ENCODE results near the gene MAN2B2. TPM values are rescaled to one million over a fixed set of nuclear protein-coding genes. Genes with fewer than 3 reads are reported as not detected.

MAN2B2 gene
- total RNA-seq, 3 donors from 2014 or later, result 18.7 to 49.8 (median 19.6) TPM

DNA sequence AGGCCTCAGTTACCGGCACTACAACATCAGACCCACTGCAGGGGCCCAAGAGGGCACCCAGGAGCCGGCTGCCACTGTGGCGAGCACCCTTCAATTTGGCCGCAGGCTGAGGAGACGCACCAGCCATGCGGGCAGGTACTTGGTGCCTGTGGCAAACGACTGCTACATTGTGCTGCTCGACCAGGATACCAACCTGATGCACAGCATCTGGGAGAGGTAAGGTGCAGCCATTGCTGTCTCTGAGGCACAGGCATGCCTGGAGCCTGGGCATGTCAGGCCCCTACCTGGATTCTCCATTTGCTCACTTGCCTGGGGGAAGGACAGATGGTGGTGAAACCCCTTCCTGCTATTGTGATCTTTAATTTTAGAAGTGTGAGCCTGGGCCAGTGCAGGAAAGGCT lies 30.1 kb downstream of the MAN2B2 start:
- H3K4me1 ChIP-seq, result no peaks in the 10 kb centered on the region
- TF ChIP-seq, protein P1, sequence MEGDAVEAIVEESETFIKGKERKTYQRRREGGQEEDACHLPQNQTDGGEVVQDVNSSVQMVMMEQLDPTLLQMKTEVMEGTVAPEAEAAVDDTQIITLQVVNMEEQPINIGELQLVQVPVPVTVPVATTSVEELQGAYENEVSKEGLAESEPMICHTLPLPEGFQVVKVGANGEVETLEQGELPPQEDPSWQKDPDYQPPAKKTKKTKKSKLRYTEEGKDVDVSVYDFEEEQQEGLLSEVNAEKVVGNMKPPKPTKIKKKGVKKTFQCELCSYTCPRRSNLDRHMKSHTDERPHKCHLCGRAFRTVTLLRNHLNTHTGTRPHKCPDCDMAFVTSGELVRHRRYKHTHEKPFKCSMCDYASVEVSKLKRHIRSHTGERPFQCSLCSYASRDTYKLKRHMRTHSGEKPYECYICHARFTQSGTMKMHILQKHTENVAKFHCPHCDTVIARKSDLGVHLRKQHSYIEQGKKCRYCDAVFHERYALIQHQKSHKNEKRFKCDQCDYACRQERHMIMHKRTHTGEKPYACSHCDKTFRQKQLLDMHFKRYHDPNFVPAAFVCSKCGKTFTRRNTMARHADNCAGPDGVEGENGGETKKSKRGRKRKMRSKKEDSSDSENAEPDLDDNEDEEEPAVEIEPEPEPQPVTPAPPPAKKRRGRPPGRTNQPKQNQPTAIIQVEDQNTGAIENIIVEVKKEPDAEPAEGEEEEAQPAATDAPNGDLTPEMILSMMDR (IDR thresholded peaks at IDR 0.05), result no peak
- TF ChIP-seq POLR2AphosphoS5 (IDR thresholded peaks at IDR 0.05), result no peak
- TF ChIP-seq POLR2A (IDR thresholded peaks at IDR 0.05), result no peak
- intact Hi-C loops (cut with DNase I; ENCODE audit: low total_unique reads), result no loop called here
- DNase-seq (ENCODE audit: low spot score in 2 of 2), result no peak
- H3K27ac ChIP-seq, result no peak overlapping the region
- H3K36me3 ChIP-seq, result peaks cover 13% of the 10 kb centered on the region
- H3K27me3 ChIP-seq, result no peaks in the 10 kb centered on the region
- no peak overlapping the region for H3K4me3 ChIP-seq
- H3K9me3 ChIP-seq, result peaks cover 11 to 18% of the 10 kb centered on the region in 2 donors

DNA sequence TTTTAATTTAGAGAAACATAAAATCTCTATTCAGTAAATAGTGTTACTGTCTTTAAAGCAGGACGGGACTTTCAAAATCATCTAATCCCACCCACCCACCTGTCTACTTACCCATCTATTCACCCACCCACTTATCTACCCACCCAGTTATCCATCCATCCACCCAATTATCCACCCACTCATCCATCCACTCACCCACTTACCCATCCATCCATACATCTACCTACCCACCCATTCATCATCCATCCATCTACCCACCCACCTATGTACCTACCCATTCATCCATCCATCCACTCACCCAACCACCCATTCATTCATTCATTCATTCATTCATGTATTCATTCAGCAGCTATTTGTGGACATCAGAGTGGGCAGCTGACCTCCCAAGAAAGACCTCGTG lies 30.6 kb downstream of the MAN2B2 start:
- Histone ChIP-seq H3K9me3 (peaks cover 11 to 18% of the 10 kb centered on the region in 2 donors), H3K4me1 (no peaks in the 10 kb centered on the region), H3K36me3 (peaks cover 16% of the 10 kb centered on the region), H3K27ac (no peak overlapping the region), H3K27me3 (no peaks in the 10 kb centered on the region), H3K4me3 (no peak overlapping the region)
- intact Hi-C loops (cut with DNase I; ENCODE audit: low total_unique reads), result no loop called here
- DNase-seq (ENCODE audit: low spot score in 2 of 2), result no peak
- TF ChIP-seq POLR2A (IDR thresholded peaks at IDR 0.05), result no peak
- no peak for TF ChIP-seq POLR2AphosphoS5 (IDR thresholded peaks at IDR 0.05)
- TF ChIP-seq, protein P1 (IDR thresholded peaks at IDR 0.05), result no peak

DNA sequence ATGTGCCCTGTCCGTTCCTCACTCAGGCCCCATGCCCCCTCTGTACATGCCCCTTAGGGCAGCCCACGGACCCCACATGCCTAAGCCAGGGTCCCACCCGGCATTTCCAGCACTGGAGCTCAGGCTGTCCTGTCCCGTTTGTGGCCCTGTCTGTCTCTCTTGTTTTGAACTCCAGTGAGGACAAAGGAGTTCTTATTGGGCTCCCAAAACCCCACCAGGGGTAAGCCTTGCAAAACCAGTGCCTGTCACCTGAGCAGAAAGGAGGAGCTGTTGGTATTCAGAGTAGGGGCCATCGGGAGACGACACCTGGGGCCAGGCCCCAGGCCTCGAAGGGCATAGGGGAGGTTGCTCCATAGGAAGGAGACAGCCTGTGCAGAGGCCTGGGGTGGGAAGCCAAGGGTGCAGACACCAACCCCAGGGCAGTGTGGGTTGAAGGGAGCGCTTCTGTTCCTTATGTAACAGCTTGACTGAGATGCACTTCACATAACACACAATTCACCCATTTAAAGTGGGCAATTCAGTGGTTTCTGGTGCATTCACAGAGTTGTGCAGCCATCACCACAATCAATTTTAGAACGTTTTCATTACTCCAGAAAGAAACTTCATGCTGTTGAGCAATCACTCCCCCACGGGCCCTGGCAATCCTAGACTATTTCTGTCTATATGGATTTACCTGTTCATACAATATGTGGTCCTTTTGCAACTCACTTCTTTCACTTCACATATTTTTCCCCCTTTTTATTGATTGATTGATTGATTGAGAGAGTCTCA lies 31.7 kb downstream of the MAN2B2 start:
- Histone ChIP-seq H3K4me1 (no peaks in the 10 kb centered on the region), H3K27ac (no peak overlapping the region), H3K27me3 (no peaks in the 10 kb centered on the region), H3K4me3 (no peak overlapping the region), H3K9me3 (peaks cover 11 to 18% of the 10 kb centered on the region in 2 donors), H3K36me3 (peaks cover 23% of the 10 kb centered on the region)
- TF ChIP-seq POLR2A (IDR thresholded peaks at IDR 0.05) (no peak), POLR2AphosphoS5 (IDR thresholded peaks at IDR 0.05) (no peak)
- TF ChIP-seq, protein P1 (IDR thresholded peaks at IDR 0.05), result no peak
- intact Hi-C loops (cut with DNase I; ENCODE audit: low total_unique reads), result no loop called here
- DNase-seq (ENCODE audit: low spot score in 2 of 2), result no peak

DNA sequence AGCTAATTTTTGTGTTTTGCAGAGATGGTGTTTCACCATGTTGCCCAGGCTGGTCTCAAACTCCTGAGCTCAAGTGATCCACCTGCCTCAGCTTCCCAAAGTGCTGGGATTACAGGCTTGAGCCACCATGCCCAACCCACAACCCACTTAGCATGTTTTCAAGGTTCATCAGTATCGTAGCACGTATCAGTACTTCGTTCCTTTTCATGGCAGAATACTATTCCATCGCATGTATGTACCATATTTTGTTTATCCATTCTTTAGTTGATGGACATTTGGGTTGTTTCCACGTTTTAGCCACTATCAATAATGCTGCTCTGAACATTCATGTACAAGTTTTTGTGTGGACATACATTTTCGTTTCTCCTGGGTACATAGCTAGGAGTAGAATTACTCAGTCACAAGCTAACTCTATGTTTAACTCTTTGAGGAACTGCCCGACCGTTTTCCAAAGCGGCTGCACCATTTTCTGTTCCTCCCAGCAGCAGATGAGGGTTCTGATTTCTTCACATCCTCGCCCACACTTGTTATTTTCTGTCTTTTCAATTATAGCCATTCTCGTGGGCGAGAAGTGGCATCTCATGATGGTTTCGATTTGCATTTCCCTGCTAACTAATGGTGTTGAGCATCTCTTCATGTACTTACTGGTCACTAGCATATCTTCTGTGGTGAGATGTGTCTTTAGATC lies 32.5 kb downstream of the MAN2B2 start:
- Histone ChIP-seq H3K9me3 (peaks cover 11 to 13% of the 10 kb centered on the region in 2 donors), H3K36me3 (peaks cover 23% of the 10 kb centered on the region), H3K4me1 (no peaks in the 10 kb centered on the region), H3K27me3 (no peaks in the 10 kb centered on the region), H3K4me3 (no peak overlapping the region), H3K27ac (no peak overlapping the region)
- no peak for TF ChIP-seq POLR2A (IDR thresholded peaks at IDR 0.05)
- no peak for TF ChIP-seq POLR2AphosphoS5 (IDR thresholded peaks at IDR 0.05)
- TF ChIP-seq, protein P1 (IDR thresholded peaks at IDR 0.05), result no peak
- intact Hi-C loops (cut with DNase I; ENCODE audit: low total_unique reads), result no loop called here
- no peak for DNase-seq (ENCODE audit: low spot score in 2 of 2)

Measured in breast epithelium (tissue), 4 donors.